Common myeloid progenitor, CD34-positive (primary cell): ENCODE data around the gene DAPK3.

Experiments used
- CTCF ChIA-PET: fragments of 350-600 bp; sonication (Branson Sonifier 250); formaldehyde crosslinking; loops from one replicate; lab custom pipeline; 2021; ENCODE audit warnings: antibody characterized with exemption; lab: Charles Lee
- POLR2A ChIA-PET: fragments of 350-600 bp; sonication (Branson Sonifier 250); formaldehyde crosslinking; loops from one replicate; lab custom pipeline; 2021; ENCODE audit warnings: antibody characterized with exemption; lab: Charles Lee
- DNase-seq, 3 donors: peaks; one replicate each; pipeline versions ENCODE4 v3.0.0 to v3.0.0-alpha.2; 2013
- H3K27ac ChIP-seq, 2 experiments: 1 replicate in 1 of 2; 2 replicates in 1 of 2; pipeline ENCODE4 v1.7.0; 2013; ENCODE audit warnings: inconsistent platforms in 2 of 2, low read length in 2 of 2, mild to moderate bottlenecking in 2 of 2, low read depth in 1 of 2, moderate library complexity in 1 of 2; ENCODE audit not compliant: severe bottlenecking in 2 of 2, insufficient read depth in 1 of 2, poor library complexity in 1 of 2
- H3K27me3 ChIP-seq, 5 experiments: replicated peaks in 2 of 5; 1 replicate in 3 of 5; 2 replicates in 2 of 5; pipeline versions ENCODE4 v1.6.1 to v1.7.0; 2013; ENCODE audit warnings: low read length in 4 of 5, mild to moderate bottlenecking in 2 of 5, moderate library complexity in 2 of 5, inconsistent platforms in 1 of 5; ENCODE audit not compliant: insufficient read depth in 5 of 5, control insufficient read depth in 4 of 5
- H3K36me3 ChIP-seq, 4 experiments: 1 replicate in 2 of 4; 2 replicates in 2 of 4; pipeline versions ENCODE4 v1.6.1 to v1.7.0; 2013; ENCODE audit warnings: low read length in 3 of 4, control low read depth in 1 of 4, mild to moderate bottlenecking in 1 of 4; ENCODE audit not compliant: control insufficient read depth in 4 of 4, insufficient read depth in 4 of 4
- H3K4me1 ChIP-seq, 4 experiments: 1 replicate in 3 of 4; 2 replicates in 1 of 4; pipeline versions ENCODE4 v1.6.1 to v1.7.1; 2013; ENCODE audit warnings: low read length in 3 of 4, mild to moderate bottlenecking in 3 of 4, control low read depth in 1 of 4, inconsistent platforms in 1 of 4, moderate library complexity in 1 of 4; ENCODE audit not compliant: control insufficient read depth in 4 of 4, insufficient read depth in 4 of 4; ENCODE audit errors: control extremely low read depth in 1 of 4
- H3K4me3 ChIP-seq, 7 experiments: 1 replicate in 4 of 7; 2 replicates in 3 of 7; pipeline versions ENCODE4 v1.5.1 to v1.7.0; 2013; ENCODE audit warnings: mild to moderate bottlenecking in 7 of 7, low read length in 6 of 7, moderate library complexity in 6 of 7, inconsistent platforms in 2 of 7, low read depth in 2 of 7, control low read depth in 1 of 7; ENCODE audit not compliant: insufficient read depth in 4 of 7, control insufficient read depth in 1 of 7; ENCODE audit errors: extremely low read depth in 1 of 7
- H3K9me3 ChIP-seq, 5 experiments: 1 replicate in 4 of 5; 2 replicates in 1 of 5; pipeline versions ENCODE4 v1.6.1 to v1.7.1; 2013; ENCODE audit warnings: low read length in 4 of 5, mild to moderate bottlenecking in 2 of 5, inconsistent platforms in 1 of 5, low read depth in 1 of 5, moderate library complexity in 1 of 5; ENCODE audit not compliant: control insufficient read depth in 4 of 5, insufficient read depth in 2 of 5; ENCODE audit errors: control extremely low read depth in 1 of 5
- WGBS: methylation state at CpG from one replicate; pipeline ENCODE4 v1.1.5; 2013; ENCODE audit not compliant: insufficient coverage; 5-methylcytosine and 5-hydroxymethylcytosine counted together

The DAPK3 gene

GRCh38 chr19:3981736-3982681 is 11.1 kb upstream of the DAPK3 start:
- no peak for DNase-seq
- Histone ChIP-seq H3K9me3 (no peaks in the 10 kb centered on the region), H3K27ac (no peak overlapping the region), H3K27me3 (no peaks in the 10 kb centered on the region), H3K4me1 (peaks cover 12 to 29% (median 26%) of the 10 kb centered on the region in 4 experiments), H3K4me3 (no peak overlapping the region), H3K36me3 (peaks cover 21 to 75% (median 67%) of the 10 kb centered on the region in 4 experiments)
- ChIA-PET POLR2A (no interaction called here), CTCF (no interaction called here)
- WGBS = 98% methylated on average over 31 of the region's 39 CpGs

GRCh38 chr19:3981373-3981735 is 10.5 kb upstream of the DAPK3 start:
- Histone ChIP-seq H3K36me3 (peaks cover 23 to 81% (median 73%) of the 10 kb centered on the region in 4 experiments), H3K27me3 (no peaks in the 10 kb centered on the region), H3K4me3 (no peak overlapping the region), H3K9me3 (no peaks in the 10 kb centered on the region), H3K4me1 (peaks cover 9 to 23% (median 20%) of the 10 kb centered on the region in 4 experiments), H3K27ac (no peak overlapping the region)
- ChIA-PET CTCF (no interaction called here), POLR2A (no interaction called here)
- no peak for DNase-seq
- 92% methylated on average over 10 of the region's 10 CpGs for WGBS

- Histone ChIP-seq H3K4me3 (no peak overlapping the region), H3K9me3 (no peaks in the 10 kb centered on the region), H3K36me3 (peaks cover 25 to 89% (median 79%) of the 10 kb centered on the region in 4 experiments), H3K4me1 (peaks cover 1 to 16% (median 13%) of the 10 kb centered on the region in 4 experiments), H3K27ac (no peak overlapping the region), H3K27me3 (no peaks in the 10 kb centered on the region)
- no peak for DNase-seq
- ChIA-PET CTCF (no interaction called here), POLR2A (interaction anchor here (1.0 kb wide), 1 partner anchor 9 kb away, joined by 5 read pairs; the partner anchor contains the start of gene DAPK3)
- 94% methylated on average over 31 of the region's 31 CpGs for WGBS
These were observed 9.7 kb upstream of the DAPK3 start for GRCh38 chr19:3980353-3981251.

DNA sequence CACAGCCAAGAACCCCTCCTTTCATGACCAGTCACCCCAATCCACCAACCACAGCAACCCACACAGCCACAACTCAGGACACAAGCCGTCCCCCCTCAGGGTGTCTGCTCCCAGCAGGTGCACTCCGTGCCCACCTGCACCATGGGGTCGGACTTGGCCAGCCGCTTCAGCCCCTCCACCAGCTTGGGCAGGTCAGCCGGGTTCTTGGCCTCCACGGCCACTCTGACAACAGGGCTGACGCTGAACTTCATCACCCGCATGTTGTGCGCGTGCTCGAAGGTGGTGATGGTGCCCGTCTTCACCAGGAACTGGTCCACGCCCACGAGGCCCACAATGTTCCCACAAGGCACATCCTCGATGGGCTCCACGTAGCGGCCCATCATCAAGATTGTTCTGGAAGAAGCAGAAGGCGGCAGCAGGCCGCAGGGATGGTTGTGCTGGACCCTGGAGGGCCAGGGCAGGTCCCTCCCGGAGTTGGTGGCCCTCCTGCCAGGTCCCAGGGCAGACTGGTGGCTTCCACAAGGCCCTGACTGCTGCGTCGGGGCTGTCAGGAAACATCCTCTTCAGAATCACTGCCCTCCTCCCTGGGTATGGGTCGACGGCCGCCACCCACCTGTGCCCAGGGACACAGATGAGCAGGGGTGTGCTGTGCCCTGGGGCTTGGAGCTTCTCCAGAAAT is 8.9 kb upstream of the DAPK3 start:
- H3K4me3 ChIP-seq = no peak overlapping the region
- peaks cover 25 to 95% (median 82%) of the 10 kb centered on the region in 4 experiments for H3K36me3 ChIP-seq
- DNase-seq = no peak
- peaks cover 0 to 14% (median 12%) of the 10 kb centered on the region in 4 experiments for H3K4me1 ChIP-seq
- 97% methylated on average over 21 of the region's 25 CpGs for WGBS
- no peaks in the 10 kb centered on the region for H3K9me3 ChIP-seq
- H3K27ac ChIP-seq = no peak overlapping the region
- CTCF ChIA-PET = no interaction called here
- no peaks in the 10 kb centered on the region for H3K27me3 ChIP-seq
- POLR2A ChIA-PET = interaction anchor here (1.0 kb wide), 1 partner anchor 9 kb away, joined by 5 read pairs; the partner anchor contains the start of gene DAPK3

DNA sequence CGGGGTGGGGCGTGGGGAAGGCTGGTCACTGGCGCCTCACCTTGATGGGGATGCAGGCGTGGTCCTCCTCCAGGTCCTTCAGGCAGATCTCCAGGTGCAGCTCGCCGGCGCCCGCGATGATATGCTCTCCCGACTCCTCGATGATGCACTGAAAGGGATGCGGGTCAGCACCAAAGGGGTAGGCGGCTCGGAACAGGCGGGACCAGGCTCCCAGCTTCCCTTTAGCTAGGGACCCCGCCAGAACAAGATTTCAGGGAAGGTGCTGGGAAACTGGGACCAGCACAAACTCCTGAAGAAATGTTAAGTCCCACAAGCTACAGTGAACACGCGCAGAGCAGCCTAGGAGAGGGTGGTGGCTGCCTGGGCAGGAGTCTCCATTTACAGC is 8.4 kb upstream of the DAPK3 start:
- ChIA-PET CTCF (no interaction called here), POLR2A (no interaction called here)
- Histone ChIP-seq H3K27me3 (no peaks in the 10 kb centered on the region), H3K4me1 (peaks cover 0 to 12% (median 9%) of the 10 kb centered on the region in 4 experiments), H3K27ac (no peak overlapping the region), H3K4me3 (no peak overlapping the region), H3K9me3 (no peaks in the 10 kb centered on the region), H3K36me3 (peaks cover 25 to 89% (median 81%) of the 10 kb centered on the region in 4 experiments)
- DNase-seq = no peak
- WGBS = 98% methylated on average over 16 of the region's 18 CpGs

- Histone ChIP-seq H3K27me3 (no peaks in the 10 kb centered on the region), H3K27ac (no peak overlapping the region), H3K4me1 (peaks cover 0 to under 1% (median 0%) of the 10 kb centered on the region in 4 experiments), H3K4me3 (no peak overlapping the region), H3K9me3 (no peaks in the 10 kb centered on the region), H3K36me3 (peaks cover 23 to 78% (median 69%) of the 10 kb centered on the region in 4 experiments)
- CTCF ChIA-PET = interaction anchor here (1.0 kb wide), 1 partner anchor 10 kb away, joined by 3 read pairs; no protein-coding TSS in a partner anchor
- DNase-seq = no peak
- 96% methylated on average over 17 of the region's 19 CpGs for WGBS
- POLR2A ChIA-PET = no interaction called here
These were observed 7.2 kb upstream of the DAPK3 start for GRCh38 chr19:3978145-3978544.
